ENCODE measurements around the gene SRRM5. TPM values are rescaled to one million over a fixed set of nuclear protein-coding genes. Genes with fewer than 3 reads are reported as not detected.
A peak's percentile ranks its signal among the peaks of the same experiment; 100 is the strongest.

The SRRM5 gene
- total and polyA plus RNA-seq, 2 of the 13 experiments (the other 11 are each of a cell fraction or from before 2014, with no cell fraction given): 0.11 to 0.16 TPM

DNA sequence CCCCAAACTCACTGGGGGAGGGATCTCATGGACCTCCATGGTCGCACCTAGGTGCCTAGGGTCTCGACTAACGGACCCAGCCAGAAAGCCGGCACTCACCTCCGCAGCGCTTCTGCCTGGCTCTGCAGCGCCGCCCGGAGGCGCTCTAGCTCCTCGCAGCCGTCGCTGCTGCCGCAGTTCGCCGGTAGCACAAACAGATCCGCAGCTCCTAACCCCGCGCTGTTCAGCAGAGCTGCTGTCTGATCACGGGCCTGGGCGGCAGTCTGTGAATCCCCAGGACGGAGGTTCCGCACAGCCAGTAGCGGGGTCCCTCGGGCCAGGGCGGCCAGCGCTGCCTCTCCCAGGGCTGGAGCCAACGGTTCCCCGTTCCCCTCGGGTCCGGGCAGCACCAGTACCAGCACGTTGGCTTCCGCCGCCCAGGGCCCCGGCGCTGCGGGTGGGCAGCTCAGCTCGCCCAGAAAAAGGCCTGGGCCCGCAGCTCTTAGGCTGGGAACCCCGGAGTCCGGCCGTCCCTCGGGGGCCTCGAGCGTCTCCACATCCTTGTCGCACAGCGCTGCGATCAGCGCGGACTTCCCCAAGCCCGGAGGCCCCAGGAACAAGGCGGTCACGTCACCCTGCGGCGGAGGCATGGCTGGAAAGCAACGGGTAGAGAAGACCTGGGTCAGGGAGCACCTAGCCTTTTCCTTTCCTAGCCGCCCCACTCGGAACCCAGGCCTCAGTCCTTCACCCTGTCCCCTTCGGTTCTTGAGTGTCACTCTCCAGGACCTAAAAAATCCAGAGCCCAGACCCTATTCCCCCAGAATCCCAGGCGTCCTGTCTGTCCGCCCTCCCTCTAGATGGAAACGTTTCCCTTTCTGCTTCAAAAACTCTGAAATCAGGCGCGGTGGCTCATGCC, 16.9 kb upstream of the SRRM5 start (continued):
- TF ChIP-seq PHF21A (CRISPR knock-in tag; IDR thresholded peaks at IDR 0.05) (0 out of 2 replicates have a peak, but pooled peaks have one; percentile 13), THYN1 (CRISPR knock-in tag; IDR thresholded peaks at IDR 0.05; ENCODE audit: borderline replicate concordance, low read depth) (no peak), ZNF556 (CRISPR knock-in tag; IDR thresholded peaks at IDR 0.05; ENCODE audit: borderline replicate concordance) (no peak), ZNF44 (CRISPR knock-in tag; IDR thresholded peaks at IDR 0.05) (0 out of 2 replicates have a peak, but pooled peaks have one; percentile 51), ZMYM3 (CRISPR knock-in tag; IDR thresholded peaks at IDR 0.05) (no peak), ZSCAN21 (CRISPR knock-in tag; IDR thresholded peaks at IDR 0.05; ENCODE audit: borderline replicate concordance) (no peak), ZNF484 (CRISPR knock-in tag; IDR thresholded peaks at IDR 0.05; ENCODE audit: borderline replicate concordance, low read depth) (no peak), SPEN (CRISPR knock-in tag; IDR thresholded peaks at IDR 0.05; ENCODE audit: low read depth) (peak; percentile 37; the same call in 1 of the 2 replicates), ZBTB38 (CRISPR knock-in tag; IDR thresholded peaks at IDR 0.05) (0 out of 2 replicates have a peak, but pooled peaks have one; percentile 19), ZSCAN29 (CRISPR knock-in tag; conservative IDR thresholded peaks at IDR 0.05) (no peak), ZNF501 (CRISPR knock-in tag; IDR thresholded peaks at IDR 0.05) (peak; percentile 40; the same call in 1 of the 2 replicates), CEBPG (CRISPR knock-in tag; IDR thresholded peaks at IDR 0.05) (no peak), CREM (IDR thresholded peaks at IDR 0.05) (no peak), CREM (CRISPR knock-in tag; IDR thresholded peaks at IDR 0.05) (no peak), ZNF883 (CRISPR knock-in tag; IDR thresholded peaks at IDR 0.05; ENCODE audit: not compliant biosample characterization) (peak; percentile 59), ERF (CRISPR knock-in tag; IDR thresholded peaks at IDR 0.05) (peak; percentile 85), ZNF768 (CRISPR knock-in tag; IDR thresholded peaks at IDR 0.05) (peak; percentile 88), ZNF446 (CRISPR knock-in tag; IDR thresholded peaks at IDR 0.05) (no peak), ZNF788 (CRISPR knock-in tag; IDR thresholded peaks at IDR 0.05; ENCODE audit: borderline replicate concordance) (peak; percentile 33; the same call in 1 of the 2 replicates), HNRNPUL1 (IDR thresholded peaks at IDR 0.05; ENCODE audit: low read depth, low read length) (no peak), LCORL (IDR thresholded peaks at IDR 0.05) (no peak), LCORL (CRISPR knock-in tag; IDR thresholded peaks at IDR 0.05) (no peak), MEIS1 (CRISPR knock-in tag; IDR thresholded peaks at IDR 0.05; ENCODE audit: borderline replicate concordance) (no peak), NCOR1 (IDR thresholded peaks at IDR 0.05; ENCODE audit: borderline replicate concordance, low read length) (no peak), ZNF780A (CRISPR knock-in tag; IDR thresholded peaks at IDR 0.05) (no peak), HOXA5 (CRISPR knock-in tag; IDR thresholded peaks at IDR 0.05) (no peak), ZNF550 (CRISPR knock-in tag; IDR thresholded peaks at IDR 0.05; ENCODE audit: borderline replicate concordance) (no peak), BHLHE40 (IDR thresholded peaks at IDR 0.05; ENCODE audit: low read length) (no peak)
- TF ChIP-seq, protein P1, sequence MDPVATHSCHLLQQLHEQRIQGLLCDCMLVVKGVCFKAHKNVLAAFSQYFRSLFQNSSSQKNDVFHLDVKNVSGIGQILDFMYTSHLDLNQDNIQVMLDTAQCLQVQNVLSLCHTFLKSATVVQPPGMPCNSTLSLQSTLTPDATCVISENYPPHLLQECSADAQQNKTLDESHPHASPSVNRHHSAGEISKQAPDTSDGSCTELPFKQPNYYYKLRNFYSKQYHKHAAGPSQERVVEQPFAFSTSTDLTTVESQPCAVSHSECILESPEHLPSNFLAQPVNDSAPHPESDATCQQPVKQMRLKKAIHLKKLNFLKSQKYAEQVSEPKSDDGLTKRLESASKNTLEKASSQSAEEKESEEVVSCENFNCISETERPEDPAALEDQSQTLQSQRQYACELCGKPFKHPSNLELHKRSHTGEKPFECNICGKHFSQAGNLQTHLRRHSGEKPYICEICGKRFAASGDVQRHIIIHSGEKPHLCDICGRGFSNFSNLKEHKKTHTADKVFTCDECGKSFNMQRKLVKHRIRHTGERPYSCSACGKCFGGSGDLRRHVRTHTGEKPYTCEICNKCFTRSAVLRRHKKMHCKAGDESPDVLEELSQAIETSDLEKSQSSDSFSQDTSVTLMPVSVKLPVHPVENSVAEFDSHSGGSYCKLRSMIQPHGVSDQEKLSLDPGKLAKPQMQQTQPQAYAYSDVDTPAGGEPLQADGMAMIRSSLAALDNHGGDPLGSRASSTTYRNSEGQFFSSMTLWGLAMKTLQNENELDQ (CRISPR knock-in tag; IDR thresholded peaks at IDR 0.05; ENCODE audit: borderline replicate concordance): no peak
- TF ChIP-seq, protein P2, sequence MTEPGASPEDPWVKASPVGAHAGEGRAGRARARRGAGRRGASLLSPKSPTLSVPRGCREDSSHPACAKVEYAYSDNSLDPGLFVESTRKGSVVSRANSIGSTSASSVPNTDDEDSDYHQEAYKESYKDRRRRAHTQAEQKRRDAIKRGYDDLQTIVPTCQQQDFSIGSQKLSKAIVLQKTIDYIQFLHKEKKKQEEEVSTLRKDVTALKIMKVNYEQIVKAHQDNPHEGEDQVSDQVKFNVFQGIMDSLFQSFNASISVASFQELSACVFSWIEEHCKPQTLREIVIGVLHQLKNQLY (CRISPR knock-in tag; IDR thresholded peaks at IDR 0.05): no peak

Measured in HepG2 (cell line).